ENCODE data around the gene TAPBPL.
"Not testable (repeated sequence)": the region's sequence is repeated elsewhere in the genome, so short reads cannot be mapped to it uniquely, and the experiment has no call there.

Gene TAPBPL

DNA sequence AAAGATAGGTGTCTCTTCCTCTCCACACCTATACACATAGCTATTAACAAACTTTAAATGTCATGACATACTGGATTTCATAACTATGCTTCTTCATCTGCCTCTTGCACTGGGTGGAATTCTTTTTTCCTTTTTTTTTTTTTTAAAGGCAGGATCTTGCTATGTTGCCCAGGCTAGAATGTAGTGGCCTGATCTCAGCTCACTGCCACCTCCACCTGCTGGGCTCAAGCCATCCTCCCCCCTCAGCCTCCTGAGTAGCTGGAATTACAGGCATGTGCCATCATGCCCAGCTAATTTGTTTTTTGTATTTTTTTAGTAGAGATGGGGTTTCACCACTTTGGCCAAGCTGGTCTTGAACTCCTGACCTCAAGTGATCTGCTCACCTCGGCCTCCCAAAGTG is 36.4 kb downstream of the TAPBPL start:
- no peak for DNase-seq

DNA sequence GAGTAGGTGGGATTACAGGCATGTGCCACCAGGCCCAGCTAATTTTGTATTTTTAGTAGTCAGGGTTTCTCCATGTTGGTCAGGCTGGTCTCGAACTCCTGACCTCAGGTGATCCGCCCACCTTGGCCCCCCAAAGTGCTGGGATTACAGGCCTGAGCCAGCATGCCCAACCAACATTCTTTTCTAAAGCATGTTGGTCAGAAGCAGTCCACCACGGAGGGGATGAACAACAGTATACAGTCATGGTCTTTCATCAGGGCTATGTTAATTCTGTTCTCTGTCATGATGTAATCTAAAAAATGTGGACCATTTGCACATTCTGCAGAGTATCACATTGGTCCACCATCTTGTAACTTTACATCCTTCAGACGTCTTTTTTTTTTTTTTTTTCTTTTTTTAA is 37.6 kb downstream of the TAPBPL start:
- DNase-seq = no peak

DNA sequence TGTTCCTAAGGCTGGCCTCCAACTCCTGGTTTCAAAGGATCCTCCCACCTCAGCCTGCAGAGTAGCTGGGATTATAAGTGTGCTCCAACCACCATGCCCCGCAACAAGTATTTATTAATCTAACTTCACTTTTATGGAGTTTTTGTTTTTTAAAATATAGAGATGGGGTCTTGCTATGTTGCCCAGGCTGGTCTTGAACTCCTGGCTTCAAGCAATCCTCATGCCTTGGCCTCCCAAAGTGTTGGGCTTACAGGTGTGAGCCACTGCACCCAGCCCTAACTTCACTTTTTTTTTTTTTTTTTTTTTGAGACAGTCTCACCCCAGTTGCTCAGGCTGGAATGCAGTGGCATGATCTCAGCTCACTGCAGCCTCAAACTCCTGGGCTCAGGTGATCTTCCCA is 38.8 kb downstream of the TAPBPL start:
- DNase-seq = not testable (repeated sequence)

DNA sequence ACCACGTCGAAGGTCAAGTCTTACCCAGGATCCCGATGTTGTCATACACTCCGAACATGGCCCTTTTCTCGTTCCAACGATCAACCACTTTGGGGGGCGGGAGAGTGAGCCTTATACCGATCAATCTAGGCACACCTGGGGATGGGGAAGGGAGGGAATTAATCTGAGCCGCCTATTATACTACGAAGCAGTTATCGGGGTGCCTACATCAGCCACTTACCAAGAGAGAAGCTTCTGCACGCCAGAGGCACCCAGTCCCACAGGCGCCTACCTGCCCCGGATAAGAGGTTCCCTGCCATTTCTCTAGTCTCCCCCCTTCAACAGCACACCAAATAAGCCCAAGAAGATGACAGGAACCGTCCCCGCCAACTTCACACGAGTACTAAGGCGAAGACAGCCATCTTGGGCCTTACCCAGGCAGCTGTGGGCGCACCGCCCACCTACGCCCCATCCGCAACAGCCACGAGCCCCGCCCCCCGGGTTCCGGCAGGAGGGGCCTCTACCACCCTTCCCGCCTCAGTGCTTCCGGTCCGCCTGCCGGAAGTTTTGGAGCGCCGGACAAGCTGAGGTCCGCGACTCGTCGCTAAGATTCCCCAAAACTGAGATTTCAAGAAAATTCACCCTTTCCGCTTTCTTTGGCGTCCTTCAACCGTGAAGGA is 41.1 kb downstream of the TAPBPL start, which contains the start of gene MRPL51:
MRPL51 (minus strand) TSS at position 425 of the 659 bp plus-strand sequence; CDS start at position 299, 126 bp downstream.
- peak; percentile 83 for DNase-seq

DNA sequence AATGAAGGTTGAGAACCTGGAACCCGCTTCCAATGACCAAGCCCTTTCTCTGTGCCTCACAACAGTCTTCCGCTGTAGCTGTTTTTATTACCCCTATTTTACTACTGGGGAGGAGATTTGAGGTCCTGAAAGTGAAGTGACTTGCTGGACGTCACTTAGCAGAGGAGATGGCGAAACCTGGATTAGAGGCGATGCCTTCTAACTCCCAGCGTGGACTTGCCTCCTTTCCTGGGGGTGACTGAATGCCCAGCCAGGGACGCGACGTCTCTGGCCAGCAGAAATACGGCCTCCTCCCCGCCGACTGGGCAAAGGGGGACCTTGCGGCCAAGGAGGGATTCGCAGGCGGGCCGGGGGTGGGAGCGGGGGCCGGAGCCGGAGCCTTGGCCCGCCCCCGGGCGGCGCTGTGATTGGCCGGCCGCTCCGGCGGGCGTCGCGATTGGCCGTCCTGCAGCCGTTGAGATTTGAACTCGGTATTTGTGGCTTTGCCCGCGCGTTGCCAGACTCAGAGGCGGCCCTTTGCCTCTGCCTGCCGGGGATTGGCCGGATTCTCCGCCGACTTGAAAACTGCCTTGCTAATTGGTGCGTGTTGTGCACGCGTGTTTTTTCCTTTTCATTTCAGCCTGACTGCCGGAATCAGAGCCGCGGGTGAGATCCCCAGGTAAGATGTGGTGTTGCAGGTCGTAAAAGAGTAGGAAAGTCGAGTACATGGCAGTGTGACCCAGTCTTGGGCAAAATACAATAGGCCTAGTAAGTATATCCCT is 41.8 kb downstream of the TAPBPL start, which contains the start of gene NCAPD2:
NCAPD2 (plus strand) TSS at position 606 of the 761 bp plus-strand sequence. CDS start 997 bp downstream, outside the sequence.
- DNase-seq = peak; percentile 92

DNA sequence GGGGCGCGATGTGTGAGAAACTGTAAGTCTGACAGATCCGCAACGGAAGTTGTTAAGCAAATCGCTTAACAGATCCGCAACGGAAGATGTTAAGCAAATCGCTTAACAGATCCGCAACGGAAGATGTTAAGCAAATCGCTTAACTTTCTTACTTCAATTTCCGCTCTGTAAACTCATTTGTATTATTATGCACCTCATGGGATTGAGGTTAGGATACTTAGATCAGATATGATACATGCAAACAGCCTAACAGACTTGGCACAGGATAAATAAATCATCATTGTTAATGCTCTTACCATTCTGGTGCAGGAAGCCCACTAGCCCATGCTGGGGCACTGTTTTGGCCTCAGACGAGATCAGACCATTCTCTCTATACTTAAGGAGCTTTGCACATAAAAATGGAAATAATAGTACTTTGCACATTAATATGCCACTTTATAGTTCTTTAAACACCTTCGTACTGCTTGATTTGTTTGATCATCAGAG is 42.5 kb downstream of the TAPBPL start:
- DNase-seq = peak; percentile 16

DNA sequence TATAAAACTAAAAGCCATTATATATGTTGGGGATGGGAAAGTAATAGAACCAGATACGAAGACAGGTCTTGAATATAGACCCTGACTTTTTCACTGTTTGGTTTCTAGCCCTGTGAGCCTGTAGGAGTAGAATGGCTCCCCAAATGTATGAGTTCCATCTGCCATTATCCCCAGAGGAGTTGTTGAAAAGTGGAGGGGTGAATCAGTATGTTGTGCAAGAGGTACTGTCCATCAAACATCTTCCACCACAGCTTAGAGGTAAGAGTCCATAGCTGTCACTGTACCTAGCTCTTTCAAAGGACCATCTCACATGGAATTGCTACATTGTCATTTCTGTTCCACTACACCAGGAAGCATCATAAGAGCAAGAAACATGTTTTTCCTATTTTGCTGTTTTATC is 43.1 kb downstream of the TAPBPL start:
- no peak for DNase-seq

DNA sequence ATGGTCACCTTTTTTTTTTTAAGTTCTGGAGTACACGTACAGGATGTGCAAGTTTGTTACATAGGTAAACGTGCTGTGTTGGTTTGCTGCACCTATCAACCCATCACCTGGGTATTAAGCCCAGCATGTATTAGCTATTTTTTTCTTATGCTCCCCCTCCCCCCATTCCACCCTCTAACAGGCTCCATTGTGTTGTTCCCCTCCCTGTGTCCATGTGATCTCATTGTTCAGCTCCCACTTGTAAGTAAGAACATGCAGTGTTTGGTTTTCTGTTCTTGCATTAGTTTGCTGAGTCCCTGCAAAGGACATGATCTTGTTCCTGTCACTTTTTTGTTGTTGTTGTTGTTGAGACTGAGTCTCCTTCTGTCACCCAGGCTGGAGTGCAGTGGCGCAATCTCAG is 45.4 kb downstream of the TAPBPL start:
- not testable (repeated sequence) for DNase-seq

DNA sequence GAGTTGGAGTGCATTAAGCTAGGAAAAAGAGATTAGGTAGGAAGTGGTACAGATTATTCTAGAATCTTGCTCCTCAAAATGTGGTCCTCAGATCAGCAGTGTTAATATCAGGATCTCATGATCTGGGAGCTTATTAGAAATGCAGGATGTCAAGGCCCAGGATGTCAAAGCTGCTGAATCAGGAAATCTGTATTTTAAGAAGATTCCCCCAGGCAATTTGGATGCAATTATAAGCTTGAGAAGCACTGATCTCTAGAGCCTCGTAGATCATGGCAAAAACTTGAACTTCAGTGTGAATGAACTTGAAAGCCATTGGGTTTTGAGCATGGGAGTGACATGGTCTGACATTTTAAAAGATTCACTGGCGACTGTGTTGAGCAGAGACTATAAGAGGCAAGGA is 48.6 kb downstream of the TAPBPL start:
- no peak for DNase-seq

DNA sequence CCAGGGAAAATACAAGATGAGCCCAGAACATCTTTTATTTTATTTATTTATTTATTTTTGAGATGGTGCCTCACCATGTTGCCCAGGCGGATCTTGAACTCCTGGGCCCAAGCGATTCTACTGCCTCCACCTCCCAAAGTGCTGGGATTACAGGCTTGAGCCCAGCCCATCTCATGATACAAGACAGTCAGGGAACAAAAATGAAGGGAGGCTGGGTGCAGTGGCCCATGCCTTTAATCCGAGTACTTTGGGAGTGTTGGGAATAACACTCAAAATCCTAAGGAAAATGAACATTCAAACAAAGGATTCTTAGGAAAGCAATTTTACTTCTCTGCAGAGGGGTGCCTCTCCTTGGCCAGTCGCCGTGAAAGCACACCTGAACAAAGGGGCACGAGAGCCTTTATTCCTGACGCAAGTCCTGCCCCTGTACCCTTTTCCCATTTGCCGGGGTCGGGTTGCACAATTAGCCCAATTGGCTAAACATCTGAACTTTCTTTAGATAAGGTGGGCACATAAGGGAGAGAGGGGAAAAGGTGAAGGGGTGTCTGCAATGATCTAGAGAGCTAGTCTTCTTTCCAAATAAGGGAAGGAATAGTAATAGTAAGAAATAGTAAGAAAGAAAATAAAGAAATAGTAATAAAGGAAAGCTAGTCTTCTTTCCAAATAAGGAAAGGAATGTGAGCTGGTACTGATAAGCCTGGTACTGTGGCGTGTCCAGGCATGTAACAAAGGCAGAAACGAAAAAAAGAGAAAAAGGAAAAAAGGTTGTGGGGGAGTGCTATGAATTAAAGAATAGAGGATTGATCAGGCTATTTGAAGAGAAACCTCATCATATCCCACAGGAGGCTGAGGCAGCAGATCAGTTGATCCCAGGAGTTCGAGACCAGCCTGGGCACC is 55.5 kb downstream of the TAPBPL start:
- no peak for DNase-seq

DNA sequence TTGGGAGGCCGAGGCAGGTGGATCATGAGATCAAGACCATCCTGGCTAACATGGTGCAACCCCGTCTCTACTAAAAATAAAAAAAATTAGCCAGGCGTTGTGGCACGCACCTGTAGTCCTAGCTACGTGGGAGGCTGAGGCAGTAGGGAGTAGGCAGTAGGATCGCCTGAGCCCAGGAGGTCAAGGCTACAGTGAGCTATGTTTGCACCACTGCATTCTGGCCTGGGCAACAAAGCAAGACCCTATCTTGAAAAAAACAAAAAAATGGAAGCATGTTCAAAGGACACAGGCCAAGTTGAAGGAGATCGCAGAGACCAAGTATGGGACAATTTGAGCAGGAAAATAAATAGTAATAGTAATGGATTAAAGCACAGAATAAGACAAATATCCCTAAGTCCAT is 56.2 kb downstream of the TAPBPL start:
- no peak for DNase-seq
